ENCODE results near the gene RNF144A. TPM values are rescaled to one million over a fixed set of nuclear protein-coding genes. Genes with fewer than 3 reads are reported as not detected.

Gene RNF144A
- total RNA-seq, 1 experiment from 2014 or later: 0.21 TPM

- intact Hi-C loops (cut with micrococcal nuclease): no loop called here
Observed at GRCh38 chr2:6916736-6917070, 509 bp upstream of the RNF144A start.

GRCh38 chr2:6917761-6918421, 679 bp downstream of the RNF144A start:
- TF ChIP-seq, protein P1, sequence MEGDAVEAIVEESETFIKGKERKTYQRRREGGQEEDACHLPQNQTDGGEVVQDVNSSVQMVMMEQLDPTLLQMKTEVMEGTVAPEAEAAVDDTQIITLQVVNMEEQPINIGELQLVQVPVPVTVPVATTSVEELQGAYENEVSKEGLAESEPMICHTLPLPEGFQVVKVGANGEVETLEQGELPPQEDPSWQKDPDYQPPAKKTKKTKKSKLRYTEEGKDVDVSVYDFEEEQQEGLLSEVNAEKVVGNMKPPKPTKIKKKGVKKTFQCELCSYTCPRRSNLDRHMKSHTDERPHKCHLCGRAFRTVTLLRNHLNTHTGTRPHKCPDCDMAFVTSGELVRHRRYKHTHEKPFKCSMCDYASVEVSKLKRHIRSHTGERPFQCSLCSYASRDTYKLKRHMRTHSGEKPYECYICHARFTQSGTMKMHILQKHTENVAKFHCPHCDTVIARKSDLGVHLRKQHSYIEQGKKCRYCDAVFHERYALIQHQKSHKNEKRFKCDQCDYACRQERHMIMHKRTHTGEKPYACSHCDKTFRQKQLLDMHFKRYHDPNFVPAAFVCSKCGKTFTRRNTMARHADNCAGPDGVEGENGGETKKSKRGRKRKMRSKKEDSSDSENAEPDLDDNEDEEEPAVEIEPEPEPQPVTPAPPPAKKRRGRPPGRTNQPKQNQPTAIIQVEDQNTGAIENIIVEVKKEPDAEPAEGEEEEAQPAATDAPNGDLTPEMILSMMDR (IDR thresholded peaks at IDR 0.05; ENCODE audit: unreplicated experiment): no peak
- Mint-ChIP-seq H3K4me1 (ENCODE audit: insufficient read depth, unreplicated experiment) (no peaks in the 10 kb centered on the region), H3K27me3 (ENCODE audit: insufficient read depth, unreplicated experiment) (peaks cover under 1% of the 10 kb centered on the region), H3K4me3 (ENCODE audit: unreplicated experiment) (no peak overlapping the region), H3K9me3 (ENCODE audit: unreplicated experiment) (no peaks in the 10 kb centered on the region), H3K27ac (ENCODE audit: low read depth, unreplicated experiment) (no peak overlapping the region), H3K36me3 (ENCODE audit: insufficient read depth, unreplicated experiment) (no peaks in the 10 kb centered on the region)
- DNase-seq (ENCODE audit: unreplicated experiment): no peak
- intact Hi-C loops (cut with micrococcal nuclease): no loop called here
- no TSS peak for BruUV-seq (replicated peaks)
- POLR2A ChIA-PET: no interaction called here
- CTCF ChIA-PET: interaction anchor here (1.9 to 3.2 kb wide), 2 partner anchors 21 to 126 kb away, joined by 7 to 10 read pairs; no protein-coding TSS in a partner anchor

More at GRCh38 chr2:6916736-6917070, 509 bp upstream of the RNF144A start:
- no peak overlapping the region for H3K27ac Mint-ChIP-seq (ENCODE audit: low read depth, unreplicated experiment)
- no peaks in the 10 kb centered on the region for H3K4me1 Mint-ChIP-seq (ENCODE audit: insufficient read depth, unreplicated experiment)
- TF ChIP-seq, protein P1 (IDR thresholded peaks at IDR 0.05; ENCODE audit: unreplicated experiment): no peak
- no peaks in the 10 kb centered on the region for H3K36me3 Mint-ChIP-seq (ENCODE audit: insufficient read depth, unreplicated experiment)
- no peaks in the 10 kb centered on the region for H3K27me3 Mint-ChIP-seq (ENCODE audit: insufficient read depth, unreplicated experiment)
- BruUV-seq (replicated peaks): no TSS peak
- no peak for DNase-seq (ENCODE audit: unreplicated experiment)
- no peaks in the 10 kb centered on the region for H3K9me3 Mint-ChIP-seq (ENCODE audit: unreplicated experiment)
- CTCF ChIA-PET: interaction anchor here (0.7 to 1.9 kb wide), 12 partner anchors 11 to 140 kb away, joined by 3 to 9 read pairs (median 3); no protein-coding TSS in a partner anchor
- H3K4me3 Mint-ChIP-seq (ENCODE audit: unreplicated experiment): no peak overlapping the region
- POLR2A ChIA-PET: interaction anchor here (1.4 kb wide), 1 partner anchor 105 kb away, joined by 3 read pairs; no protein-coding TSS in a partner anchor

DNA sequence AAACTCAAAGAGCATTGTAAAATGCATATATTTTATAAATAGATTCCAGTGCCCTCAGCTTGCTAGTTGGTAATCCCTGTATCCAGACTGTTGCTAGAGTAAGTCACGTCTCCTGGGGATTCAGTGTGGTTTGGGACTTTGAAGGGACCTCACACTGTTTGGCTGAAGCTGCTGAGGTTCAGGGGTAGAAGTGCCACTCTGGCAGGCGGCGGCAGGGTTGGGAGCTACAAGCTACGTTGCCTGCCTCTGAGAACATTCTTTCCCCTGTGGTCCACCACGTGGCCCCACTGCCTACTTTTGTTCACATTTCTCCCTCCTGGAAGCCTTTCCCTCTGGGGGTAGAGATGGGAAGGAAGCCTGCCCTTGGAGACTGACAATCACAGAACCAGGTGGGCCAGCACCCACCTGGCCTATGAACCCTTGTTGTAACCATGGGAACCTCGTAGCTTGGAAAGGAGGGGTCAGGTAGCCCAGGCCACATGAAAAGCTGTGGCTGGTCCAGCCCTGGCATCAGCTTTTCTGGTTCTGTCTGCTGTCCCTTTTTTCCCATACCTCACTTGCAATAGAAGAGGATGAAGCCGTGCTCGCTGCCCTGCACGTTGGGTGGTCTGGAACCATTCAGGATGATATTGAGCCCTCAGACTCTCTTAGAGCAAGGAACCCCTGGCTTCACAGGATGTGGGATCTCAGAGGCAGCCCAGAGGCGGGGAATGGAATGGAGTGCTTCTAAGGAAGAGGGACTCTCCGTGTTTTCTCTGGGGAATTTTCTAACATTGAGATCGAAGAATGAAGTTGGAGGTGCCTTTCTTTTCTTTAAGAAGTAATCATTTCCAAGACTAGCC, 2.9 kb downstream of the RNF144A start:
- no TSS peak for BruUV-seq (replicated peaks)
- H3K36me3 Mint-ChIP-seq (ENCODE audit: insufficient read depth, unreplicated experiment): no peaks in the 10 kb centered on the region
- TF ChIP-seq, protein P1 (IDR thresholded peaks at IDR 0.05; ENCODE audit: unreplicated experiment): no peak
- no peak for DNase-seq (ENCODE audit: unreplicated experiment)
- ChIA-PET CTCF (interaction anchor here (0.6 to 3.2 kb wide), 7 partner anchors 9 to 124 kb away, joined by 3 to 10 read pairs (median 3); no protein-coding TSS in a partner anchor), POLR2A (no interaction called here)
- intact Hi-C loops (cut with micrococcal nuclease): no loop called here
- peaks cover 23% of the 10 kb centered on the region for H3K27me3 Mint-ChIP-seq (ENCODE audit: insufficient read depth, unreplicated experiment)
- no peak overlapping the region for H3K4me3 Mint-ChIP-seq (ENCODE audit: unreplicated experiment)
- H3K27ac Mint-ChIP-seq (ENCODE audit: low read depth, unreplicated experiment): no peak overlapping the region
- H3K4me1 Mint-ChIP-seq (ENCODE audit: insufficient read depth, unreplicated experiment): no peaks in the 10 kb centered on the region
- H3K9me3 Mint-ChIP-seq (ENCODE audit: unreplicated experiment): no peaks in the 10 kb centered on the region

GRCh38 chr2:6920743-6921064, 3.5 kb downstream of the RNF144A start:
- intact Hi-C loops (cut with micrococcal nuclease): no loop called here
- H3K27ac Mint-ChIP-seq (ENCODE audit: low read depth, unreplicated experiment): no peak overlapping the region
- no peaks in the 10 kb centered on the region for H3K4me1 Mint-ChIP-seq (ENCODE audit: insufficient read depth, unreplicated experiment)
- H3K36me3 Mint-ChIP-seq (ENCODE audit: insufficient read depth, unreplicated experiment): no peaks in the 10 kb centered on the region
- BruUV-seq (replicated peaks): no TSS peak
- no peak overlapping the region for H3K4me3 Mint-ChIP-seq (ENCODE audit: unreplicated experiment)
- H3K27me3 Mint-ChIP-seq (ENCODE audit: insufficient read depth, unreplicated experiment): peaks cover 29% of the 10 kb centered on the region
- POLR2A ChIA-PET: no interaction called here
- H3K9me3 Mint-ChIP-seq (ENCODE audit: unreplicated experiment): no peaks in the 10 kb centered on the region
- CTCF ChIA-PET: interaction anchor here (0.6 to 3.2 kb wide), 3 partner anchors 54 to 162 kb away, joined by 3 to 10 read pairs (median 3); no protein-coding TSS in a partner anchor
- no peak for DNase-seq (ENCODE audit: unreplicated experiment)
- TF ChIP-seq, protein P1 (IDR thresholded peaks at IDR 0.05; ENCODE audit: unreplicated experiment): no peak

All from MCF 10A (cell line).